ENCODE measurements around the gene SMIM41.
A peak's percentile ranks its signal among the peaks of the same experiment; 100 is the strongest.

SMIM41 gene

DNA sequence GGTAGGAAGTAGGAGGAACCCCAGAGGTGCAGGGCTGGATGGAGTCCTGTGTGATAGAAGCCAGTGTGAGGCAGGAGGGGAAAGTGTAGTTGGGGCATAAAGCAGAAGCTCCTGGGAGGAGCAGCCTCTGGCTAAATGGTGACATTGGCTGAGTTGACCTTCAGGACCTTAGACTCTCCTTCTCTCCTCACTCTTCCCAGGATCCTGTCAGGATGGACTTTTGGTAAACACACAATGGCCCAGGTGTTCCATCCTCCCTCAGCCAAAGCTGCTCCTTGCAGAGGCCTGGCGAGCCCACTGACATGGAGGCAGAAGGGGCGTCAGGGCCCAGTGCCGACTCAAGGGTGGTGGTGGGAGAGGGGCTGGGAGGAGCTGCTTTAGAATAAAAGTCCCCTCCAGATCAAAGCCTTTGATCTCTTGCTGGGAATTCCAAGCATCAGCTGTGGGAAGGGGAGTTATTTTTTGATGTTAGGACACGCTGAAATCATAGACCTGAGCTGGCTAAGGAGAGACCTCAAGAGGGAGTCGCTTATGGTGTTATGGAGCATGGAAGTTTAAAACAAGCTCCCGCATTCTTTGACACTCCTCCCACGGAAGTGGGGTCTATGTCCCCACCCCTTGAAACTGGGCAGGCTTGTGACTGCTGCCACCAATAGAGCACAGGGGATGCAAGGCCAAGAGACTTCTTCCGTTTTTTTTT lies 44.1 kb downstream of the SMIM41 start:
- peak; percentile 79 for DNase-seq

DNA sequence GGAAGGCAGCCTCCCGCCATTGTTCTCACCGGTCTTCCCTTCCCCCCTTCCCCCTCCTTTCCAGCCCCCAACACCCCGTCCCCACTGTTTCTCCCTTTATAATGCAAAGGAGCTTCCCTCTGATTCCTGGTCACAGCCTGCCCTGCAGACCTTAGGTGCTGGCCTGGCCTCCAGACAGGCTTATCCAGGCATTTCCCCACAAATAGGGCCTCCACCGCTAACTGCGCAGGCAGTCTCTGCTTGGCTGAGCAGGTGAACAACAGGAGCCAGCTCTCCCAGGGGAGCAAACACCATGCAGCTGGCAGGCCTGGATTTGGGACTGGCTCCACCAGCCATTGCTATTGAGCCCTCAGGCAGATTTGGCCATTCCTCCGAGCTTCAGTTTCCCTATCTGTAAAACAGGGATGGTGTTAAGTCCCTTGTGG lies 46.0 kb downstream of the SMIM41 start:
- no peak for DNase-seq

DNA sequence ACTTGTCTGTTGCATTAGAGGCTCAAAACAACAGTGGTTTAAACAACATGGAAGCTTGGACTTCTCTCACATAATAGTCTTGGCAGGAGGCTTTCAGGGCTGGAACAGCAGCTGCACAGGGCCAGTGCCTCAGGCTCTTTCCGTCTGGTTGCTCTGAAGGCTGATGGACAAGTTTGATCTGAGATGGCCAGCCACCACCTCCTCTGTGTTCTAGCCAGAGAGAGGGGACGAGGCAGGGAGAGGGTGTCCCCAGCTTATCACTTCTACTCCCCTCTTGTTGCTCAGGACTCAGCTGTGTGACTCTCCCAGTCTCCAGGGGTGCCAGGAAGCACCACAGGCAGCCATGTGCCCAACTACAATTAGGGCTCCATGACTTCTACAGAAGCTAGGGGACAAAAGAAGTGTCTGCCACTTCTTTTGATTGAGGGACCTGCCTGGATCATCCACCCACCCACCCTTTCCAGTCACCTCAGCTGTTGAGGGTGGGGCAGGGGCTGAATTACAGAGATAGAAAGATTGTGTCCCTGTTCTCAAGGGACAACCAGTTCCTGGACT lies 46.6 kb downstream of the SMIM41 start:
- no peak for DNase-seq

DNA sequence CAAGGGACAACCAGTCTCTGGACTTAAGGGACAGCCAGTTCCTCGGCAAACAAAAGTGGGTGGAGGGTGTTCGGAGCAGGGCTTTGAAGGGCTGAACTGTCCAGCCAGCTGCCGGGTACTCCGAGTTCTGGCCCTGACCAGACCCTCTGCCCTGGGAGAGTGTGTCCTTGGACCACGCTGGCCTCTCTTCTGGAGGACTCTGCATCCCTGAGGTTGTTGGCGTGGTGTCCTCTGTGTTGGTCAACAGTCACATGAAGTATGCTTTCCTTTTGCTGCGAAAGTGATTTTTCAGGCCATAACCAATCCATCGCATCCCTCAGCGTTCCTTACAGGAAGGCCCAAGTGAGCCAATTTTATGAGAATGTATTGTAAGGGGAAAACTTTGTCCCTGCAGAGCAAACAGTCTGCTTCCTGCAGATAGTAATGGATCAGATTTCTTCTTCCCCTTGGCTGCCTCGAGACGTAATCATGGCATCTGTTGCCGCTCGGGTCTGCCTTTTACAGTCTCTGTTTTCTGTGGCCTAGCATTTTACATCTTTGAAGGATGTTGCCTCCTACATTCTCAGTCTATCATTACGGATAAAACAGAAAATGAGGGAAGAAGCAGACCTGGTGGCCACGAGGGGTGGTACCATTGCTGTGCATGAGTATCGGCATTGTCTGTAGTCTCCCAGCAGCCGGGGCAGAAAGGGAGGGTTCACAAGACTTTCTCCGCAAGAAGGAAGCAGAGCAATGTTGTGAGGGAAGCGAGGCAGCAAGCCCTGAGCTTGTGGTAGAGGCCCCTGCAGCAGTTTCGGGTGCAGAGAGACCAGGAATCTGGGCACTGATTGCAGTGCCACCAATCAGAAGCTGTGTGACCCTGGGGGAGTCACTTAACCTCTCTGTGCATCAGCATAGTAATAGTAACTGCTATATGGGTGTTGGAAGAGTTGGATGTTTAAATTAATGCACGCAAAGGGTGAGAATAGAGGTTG lies 47.4 kb downstream of the SMIM41 start:
- DNase-seq = no peak

DNA sequence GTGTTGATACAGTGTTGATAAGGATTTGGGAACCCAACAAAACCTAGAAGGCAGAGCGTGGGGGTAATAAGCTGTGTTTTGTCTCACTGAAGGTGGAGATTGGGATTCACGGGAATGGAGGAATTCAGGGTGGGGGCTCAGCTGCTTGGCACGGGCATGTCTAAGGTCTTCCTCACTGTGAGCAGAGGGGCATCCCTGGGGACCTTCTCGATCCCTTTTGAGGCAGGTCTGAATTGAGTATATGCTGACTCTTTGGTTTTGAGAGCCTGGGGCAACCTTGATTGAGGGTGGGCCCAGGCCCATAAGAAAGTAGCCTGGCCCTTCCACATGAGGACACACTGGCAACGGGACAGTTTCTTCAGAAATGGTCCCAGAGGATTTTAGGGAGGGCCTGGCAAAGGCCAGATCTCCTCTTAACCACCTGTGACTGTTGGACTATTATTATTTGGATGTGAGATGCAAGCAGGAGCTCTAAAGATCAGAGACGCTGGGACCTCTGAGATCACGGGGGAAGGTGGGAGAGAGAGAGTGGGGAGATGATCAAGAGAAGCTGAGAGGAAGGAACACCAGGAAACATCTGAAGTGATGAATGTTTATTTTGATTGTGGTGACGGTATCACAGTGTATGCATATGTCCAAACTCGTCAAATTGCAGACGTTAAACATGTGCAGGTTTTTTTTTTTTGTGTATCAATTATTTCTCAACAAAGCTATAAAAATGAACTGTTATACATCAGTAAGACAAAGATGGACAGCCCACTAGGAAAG lies 48.4 kb downstream of the SMIM41 start:
- no peak for DNase-seq

DNA sequence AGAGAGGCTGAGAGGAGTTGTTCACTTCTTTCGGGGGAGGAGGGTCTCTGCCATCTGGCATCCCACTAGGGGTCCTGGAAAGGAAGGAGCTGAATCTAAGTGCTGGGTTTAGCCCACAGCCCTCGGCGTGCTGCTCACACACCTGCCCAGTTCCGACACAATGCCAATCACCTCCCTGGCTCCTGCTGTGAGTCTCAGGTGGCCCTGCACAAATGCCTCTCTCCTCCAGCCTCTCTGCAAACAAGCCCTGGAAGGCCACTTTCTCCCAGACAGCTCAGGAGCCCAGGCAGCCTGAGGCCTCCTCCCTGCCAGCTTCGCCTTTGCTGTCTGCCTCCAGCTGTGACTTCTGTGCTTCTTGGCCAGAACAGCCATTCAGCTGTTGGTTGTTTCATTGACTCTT lies 51.2 kb downstream of the SMIM41 start:
- DNase-seq = no peak

DNA sequence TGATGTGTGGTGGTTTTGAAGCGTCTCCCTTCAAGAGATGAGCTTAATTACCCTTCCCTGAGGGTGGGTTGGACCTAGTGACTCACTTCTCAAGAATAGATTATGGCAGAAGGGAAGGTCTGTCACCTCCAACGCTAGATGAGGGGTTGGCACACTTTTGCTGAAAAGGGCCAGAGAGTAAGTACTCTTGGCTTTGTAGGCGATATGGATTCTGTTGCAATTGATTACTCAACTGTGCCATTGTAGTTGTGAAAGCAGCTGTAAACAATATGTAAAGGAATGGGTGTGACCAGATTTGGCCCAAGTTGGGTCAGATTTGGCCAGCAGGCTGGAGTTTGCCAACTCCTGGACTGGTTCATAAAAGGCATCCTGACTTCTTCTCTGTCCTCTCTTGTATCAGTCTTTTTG lies 53.3 kb downstream of the SMIM41 start:
- peak; percentile 75 for DNase-seq

DNA sequence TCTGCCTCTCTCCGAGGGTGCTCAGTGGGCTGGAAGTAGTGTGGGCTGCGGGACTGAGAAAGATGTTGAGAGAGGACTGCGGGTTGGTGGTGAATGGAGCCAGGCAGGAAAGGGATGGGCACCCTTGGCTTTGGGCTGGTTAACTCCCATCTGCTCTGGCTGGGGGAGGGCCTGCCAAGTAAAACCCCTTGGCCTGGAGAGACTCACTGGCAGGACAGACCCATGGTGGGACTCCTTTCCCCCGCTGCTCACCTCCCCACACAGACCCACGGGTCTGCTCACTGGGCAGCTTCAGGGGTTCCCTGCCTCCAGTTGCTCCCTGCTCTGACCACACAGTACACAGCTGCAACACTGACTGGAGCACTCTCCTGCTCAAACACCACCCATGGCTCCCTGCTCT lies 58.2 kb downstream of the SMIM41 start:
- no peak for DNase-seq

DNA sequence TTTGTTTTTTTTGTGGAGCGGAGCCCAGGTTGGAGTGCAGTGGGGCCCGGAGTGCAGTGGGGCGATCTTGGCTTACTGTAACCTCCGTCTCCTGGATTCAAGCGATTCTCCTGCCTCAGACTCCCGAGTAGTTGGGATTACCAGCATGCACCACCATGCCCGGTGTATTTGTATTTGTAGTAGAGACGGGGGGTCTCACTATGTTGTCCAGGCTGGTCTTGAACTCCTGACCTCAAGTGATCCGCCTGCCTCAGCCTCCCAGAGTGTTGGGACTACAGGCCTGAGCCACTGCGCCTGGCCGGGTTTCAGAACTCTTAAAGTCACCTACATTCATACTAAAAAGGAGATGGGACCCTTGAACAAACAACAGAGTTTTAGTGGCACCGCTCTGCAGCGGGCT lies 59.6 kb downstream of the SMIM41 start:
- DNase-seq = no peak

DNA sequence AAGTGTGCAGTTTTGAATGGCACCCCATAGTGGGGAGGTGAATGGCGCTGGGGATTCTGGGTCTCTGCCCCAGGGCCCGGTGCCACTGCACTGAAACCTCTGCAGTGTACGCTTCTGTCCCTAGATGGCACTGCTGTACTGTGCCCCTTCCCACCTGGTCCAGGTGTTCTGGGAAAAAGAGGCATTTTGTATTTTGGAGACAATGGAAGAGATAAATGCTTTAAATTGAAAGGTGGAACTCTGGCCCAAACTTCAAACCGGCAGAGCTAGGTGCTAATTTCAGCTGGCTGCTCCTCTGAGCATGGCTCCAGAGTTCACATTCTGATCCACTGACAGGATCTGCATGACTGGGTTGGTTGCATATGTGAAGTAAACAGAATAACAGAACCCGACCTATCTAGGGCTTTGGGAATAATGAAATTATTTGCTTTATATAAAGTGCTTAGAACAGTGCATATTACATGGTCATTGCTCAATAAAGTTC lies 60.1 kb downstream of the SMIM41 start:
- DNase-seq = no peak

DNA sequence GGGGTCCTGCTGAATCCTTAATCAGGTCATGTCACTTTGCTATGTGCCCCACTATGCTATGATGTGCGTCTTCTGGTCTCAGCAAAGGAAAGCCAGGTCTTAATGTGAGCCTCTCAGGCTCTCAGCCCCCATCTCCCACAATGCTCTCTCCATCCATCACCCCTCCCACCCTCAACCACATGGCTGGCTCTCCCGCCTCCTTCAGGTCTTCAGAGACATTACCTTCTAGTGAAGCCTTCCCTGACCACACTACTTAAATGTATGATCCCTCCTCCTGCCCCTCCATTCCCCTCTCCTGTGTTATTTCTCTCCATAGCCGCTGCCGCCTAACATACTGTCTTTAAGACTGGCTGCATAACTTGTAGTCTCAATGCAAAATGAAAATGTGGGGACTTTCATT lies 61.8 kb downstream of the SMIM41 start:
- no peak for DNase-seq

DNA sequence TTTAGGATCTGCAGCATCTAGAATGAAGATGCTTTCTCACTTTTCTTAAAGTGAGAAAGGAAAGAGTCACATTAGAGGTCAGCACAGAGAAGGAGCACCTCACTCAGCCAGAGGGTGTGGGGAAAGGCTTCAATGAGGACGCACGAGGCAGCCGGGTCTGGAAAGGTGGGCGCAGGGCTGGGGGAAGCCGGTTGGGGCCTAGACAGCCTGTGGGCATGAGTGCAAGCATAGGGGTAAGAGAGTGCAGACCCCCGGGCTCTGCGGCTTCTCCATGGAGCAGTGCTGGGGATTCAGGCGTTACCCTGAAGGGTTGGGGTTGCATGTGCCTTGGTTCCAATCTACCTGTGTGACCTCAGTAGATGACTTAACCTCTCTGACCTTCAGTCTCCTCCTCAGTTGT lies 62.4 kb downstream of the SMIM41 start:
- no peak for DNase-seq

DNA sequence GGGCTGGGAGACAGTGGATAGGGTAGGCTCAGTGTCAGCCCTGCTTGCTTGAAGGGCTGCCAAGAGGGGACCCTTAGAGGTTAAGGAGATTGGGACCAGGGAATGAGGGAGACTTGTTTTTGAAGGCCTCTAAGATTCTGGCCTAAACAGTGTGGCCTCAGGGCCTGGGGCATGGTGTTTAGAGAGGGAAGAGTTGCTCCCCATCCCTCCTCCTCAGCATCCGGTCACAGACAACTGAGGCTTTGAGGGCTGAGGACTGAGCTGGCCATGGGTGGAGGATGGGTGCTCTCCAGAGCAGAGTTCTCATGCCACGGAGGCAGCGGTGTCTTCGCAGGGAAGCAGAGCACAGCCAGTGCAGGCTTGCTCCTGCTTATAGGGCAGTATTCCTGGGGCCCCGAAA lies 62.9 kb downstream of the SMIM41 start:
- DNase-seq = no peak

DNA sequence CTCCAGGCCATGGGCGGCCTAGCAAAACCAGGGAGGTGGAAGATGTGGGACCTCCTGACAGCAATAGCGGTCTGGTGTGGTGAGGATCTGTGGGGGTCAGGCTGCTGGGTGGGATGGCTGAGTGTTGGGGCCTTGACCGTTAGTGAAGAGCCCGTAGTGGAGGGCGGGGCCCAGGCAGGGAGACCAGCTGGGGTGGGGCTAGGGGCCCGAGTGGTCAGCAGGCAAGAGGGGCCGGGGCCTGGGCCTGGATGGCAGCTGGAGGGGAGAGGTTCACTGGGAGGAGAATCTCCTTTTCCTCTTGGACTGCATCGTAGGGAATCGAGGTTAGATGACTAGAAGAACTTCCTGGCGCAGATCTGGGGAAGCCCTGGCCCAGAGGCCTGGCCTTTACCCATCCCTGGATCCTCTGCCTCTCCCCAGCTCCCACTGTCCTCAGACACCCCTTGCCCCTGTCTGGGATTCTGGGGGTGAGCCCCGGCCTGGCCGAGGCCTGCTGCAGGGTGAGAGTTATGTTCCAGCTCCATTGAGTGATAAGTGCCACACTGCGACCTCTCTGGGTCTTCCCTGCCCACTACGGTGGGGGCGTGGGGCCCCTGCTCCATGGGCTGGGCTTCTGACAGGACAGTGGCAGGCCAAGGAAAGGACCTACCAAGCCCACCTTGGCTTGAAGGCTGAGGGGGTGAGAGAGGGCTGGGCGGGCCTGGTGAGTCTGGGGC lies 65.2 kb downstream of the SMIM41 start:
- no peak for DNase-seq

DNA sequence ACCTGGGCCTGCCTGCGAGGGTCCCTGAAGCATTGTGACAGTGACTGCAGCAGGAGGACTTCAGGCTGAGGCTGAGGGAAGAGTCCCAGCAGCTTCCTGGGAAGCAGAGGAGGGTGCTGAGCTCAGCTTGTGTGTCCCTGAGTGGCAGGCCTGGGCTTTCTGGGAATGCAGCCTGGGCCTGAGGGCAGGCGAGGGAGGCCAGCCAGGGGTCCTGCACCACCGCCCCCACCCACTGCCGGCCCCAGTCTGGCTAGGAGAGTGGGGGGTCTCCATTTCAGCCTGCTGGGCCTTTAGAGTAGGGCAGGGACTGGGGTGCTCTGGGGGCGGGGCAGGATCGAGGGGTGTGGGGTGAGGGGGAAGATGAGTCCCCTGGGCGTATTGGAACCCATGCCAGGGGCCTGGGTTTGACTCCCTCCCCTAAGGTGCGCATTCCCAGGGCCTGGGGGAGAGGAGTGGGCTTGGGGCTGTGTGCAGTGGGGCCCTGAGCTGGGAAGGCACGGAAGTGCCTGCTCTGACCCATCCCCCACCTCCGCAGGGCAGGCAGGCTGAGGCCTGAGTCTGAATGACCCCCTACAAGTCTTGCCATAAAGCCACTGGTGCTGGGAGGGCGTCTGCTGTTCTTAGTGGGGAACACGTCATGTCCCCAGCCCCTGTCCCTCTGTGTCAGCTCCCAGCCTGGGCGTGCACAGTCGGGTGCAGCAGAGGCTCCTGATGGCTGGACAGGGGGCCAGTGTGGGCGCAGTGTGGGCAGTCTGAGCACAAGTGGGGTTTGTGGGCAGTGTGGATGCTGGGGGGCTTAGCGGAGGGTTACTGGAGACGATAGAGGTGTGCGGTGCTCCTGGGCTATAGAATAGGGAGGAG lies 66.0 kb downstream of the SMIM41 start:
- DNase-seq = no peak

DNA sequence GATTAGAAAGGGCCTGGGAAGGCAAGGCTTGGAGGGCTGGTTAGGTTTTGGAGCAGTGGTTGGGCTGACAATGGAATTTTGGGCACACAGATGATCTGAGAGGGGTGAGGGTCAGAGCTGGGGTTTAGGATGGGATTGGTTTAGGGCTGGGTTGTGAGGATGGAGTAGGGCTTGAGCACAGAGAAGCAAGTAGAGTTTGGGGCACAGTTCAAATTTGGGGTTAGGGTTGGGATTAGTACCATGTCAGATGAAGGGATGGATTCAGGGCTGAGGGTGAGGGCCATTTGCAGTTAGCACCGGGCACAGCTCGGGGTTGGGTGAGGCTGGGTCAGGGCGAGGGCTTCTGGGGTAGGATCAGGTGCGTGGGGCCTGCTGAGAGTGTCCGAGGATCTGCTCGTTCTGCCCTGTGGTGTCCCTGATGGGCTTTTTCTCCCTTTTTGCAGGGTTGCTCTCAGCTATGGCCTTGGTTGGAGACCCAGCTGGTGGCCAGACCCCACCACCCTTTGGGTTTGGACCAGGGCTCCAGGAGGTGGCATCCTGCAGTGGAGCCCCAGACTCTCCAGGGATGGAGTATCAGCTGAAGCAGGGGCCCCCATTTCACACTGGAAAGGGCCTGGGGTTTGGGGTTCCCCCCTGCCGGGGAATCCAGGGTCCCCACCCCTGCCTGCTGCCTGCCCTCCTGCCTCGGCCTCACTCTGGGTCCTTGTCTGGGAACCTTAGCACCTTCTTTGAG lies 66.8 kb downstream of the SMIM41 start:
- no peak for DNase-seq

DNA sequence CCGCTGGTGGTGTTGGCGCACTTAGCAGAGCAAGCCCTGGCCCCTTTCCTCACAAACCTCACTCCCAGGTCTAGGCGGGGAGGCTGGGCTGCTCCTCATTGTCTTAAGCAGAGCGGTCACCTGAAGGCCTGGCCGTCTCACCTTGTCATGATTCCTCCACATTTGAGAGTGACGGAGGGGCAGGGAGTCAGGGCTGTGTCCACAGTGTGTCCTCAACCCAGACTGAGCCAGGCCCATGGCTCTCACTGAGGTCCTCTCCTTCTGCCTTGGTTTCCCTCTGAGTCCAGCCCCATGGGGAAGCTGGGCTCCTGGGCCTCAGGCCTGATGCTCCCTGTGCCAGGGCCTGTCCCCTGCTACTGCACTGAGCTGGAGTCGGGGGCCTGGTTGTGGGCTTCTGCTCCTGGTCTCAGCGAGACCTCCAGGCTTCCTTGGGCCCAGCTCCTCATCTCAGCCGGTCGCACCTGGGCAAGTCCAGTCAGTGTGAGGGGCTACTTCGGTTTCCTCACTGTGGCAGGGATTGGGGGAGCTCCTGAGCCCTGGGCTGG lies 67.4 kb downstream of the SMIM41 start:
- no peak for DNase-seq

DNA sequence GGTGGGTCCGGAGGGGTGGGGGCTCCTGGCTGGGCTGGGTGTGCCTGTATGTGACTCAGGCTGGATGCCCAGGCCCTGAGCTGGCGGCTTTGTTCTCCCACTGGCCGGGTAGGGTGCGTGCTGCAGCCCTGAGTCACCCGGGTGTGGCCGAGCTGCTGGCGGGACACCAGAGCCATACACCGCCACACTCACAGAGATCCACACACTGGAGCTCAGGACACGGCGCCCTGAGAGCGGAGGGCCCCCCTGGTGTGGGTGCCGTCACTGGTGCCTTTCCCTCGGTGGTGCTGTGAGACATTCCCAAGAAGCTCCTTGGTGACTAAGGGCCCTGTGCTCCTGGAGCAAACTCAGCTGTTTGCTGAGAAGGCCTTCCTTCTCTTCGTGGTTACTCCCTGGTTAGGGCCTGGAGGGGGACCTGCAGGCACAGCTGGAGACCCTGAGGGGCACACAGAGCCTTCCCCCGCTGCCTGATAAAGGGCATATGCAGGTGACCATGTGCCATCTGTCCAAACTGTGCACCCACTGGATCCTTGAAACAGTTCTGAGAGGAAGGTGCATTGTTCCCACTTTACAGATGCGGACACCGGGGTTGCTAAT lies 68.0 kb downstream of the SMIM41 start:
- peak; percentile 51 for DNase-seq

DNA sequence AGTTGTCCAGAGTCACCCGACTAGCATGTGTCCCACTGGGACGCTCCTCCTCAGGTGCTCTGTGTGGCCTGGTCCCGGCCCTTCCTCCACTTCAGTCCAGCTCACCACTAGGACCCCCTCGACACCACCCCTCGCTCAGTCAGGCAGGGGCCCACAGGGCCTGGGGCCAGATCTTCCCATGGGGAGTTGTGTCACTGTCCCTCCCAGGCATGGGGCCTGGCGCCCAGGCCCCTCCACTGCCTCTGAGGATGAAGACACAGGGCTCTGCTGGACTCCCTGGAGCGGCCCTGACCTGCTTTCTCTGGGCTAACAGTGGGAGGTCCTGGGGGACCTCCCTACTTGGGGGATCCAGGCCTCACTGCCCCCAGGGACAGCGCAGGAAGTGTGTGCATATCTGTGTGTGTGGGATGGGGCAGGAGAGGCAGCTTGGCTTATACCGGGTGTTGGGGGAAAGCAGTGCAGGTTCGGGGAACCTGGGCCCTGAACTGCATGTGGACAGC lies 68.5 kb downstream of the SMIM41 start:
- no peak for DNase-seq

All from MV-4-11 (cell line).